HG03378 (cell line): Measurements from ENCODE around the gene UBXN1.
A peak's percentile ranks its signal among the peaks of the same experiment; 100 is the strongest.
"Not testable (repeated sequence)": the region's sequence is repeated elsewhere in the genome, so short reads cannot be mapped to it uniquely, and the experiment has no call there.

Experiments used
- ATAC-seq: cut with Tn5 transposase; IDR thresholded peaks from one replicate; pipeline ENCODE4 v1.9.1; 2021; ENCODE audit warnings: mild to moderate bottlenecking, moderate library complexity; ENCODE audit not compliant: unreplicated experiment

UBXN1 gene

DNA sequence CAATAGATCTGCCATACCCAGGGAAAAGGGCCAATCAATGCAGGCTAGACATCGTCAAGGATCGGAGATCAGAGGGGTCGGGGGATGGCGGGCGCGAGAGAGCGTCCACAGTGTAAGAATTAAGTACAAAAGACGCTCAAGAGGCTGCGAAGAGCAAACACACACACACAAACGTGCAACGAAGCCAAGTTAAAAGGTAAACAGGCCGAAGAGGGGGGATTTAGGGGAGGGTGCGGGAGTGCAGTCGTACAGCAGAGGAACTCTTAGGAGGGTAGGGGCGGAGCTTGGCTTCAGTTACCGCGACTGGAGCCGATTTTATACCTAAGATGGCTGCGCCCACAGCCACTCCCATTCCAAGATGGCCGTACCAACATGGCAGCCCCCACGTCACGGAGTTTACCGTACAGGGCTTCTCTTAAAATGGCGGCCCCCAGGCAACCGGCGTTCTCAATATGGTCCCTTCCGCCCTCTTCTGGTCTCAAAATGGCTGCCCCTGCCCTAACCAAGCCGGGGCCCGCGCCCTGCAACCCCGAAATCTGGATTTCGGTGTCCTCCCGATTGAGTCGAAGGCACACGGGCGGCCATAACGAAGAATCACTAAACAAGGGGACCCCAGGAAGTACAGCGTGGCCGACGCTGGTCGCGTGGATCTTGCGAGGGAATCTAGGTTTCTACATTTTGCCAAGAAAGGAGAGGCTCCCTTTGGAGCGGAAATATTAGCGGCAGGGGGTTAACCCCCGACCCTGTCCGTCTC lies 30.6 kb upstream of the UBXN1 start:
- peak; percentile 61 for ATAC-seq

DNA sequence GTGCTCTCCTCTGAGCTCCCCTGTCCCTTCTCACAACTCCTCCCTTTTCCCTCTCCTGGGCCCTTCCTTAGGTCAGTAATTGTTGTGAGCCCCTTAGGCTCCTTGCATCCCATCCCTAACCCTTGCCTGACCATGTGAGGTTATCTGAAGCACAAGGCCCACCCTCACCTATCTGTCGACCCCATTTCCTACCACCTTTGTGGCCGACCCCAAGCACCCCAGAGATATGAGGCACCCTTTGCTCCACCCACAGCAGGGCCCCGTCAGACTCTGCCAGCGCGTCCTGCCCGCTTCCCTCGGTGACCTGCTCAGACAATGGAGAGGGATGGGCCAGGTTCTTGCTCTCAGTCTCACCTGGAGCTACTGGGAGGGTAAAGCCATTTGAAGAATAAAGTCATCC lies 29.9 kb upstream of the UBXN1 start:
- ATAC-seq, result no peak

DNA sequence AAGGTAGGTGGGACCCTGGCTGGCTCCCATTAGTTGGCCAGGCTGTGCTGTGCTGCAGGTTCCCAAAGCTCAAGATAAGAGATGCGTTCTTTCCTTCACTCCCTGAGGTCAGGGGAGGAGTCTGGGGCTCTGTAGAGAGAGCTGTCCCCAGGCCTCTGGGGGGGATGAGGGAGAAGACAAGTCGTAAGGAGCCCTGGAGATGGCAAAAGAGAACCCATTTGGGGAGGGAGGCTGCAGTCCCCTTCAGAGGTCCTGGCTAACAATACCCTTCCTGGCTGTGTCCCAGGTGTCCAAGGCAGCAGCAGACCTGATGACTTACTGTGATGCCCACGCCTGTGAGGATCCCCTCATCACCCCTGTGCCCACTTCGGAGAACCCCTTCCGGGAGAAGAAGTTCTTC lies 29.5 kb upstream of the UBXN1 start:
- no peak for ATAC-seq

DNA sequence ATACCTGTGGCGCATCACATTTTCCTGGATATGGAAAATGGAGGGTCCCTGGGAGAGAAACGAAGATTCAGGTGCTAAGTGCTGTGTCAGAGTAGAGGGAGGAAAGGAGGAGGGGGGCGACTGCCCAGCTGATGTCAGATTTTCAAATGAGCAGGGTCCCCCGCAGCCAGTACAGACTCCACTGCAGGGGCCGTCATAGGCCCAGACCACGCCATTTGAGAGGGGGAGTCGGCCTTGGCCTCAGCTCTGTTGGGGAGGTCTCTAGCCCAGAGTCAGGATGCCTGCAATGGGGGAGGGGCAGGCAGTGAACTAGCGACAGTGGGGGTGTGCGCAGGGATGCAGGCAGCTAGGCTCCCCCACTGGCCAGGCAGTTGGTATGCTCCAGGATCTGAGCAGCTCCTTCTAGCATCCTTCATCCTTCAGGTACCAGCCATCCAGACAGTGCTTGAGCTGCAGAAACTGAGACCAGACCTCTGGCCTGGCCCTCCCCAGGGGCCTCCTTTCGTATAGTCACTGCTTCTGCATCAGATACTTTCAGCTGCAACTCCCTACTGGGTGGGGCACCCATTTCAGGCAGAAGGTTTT lies 28.5 kb upstream of the UBXN1 start, which contains the start of the genes BSCL2 and GNG3:
TSS of gene BSCL2 (minus strand) at position 148 of the 585 bp plus-strand sequence. CDS start 229 bp downstream, outside the sequence.
TSS of gene GNG3 (plus strand) at position 400 of the 585 bp plus-strand sequence. CDS start 620 bp downstream, outside the sequence.
- no peak for ATAC-seq

DNA sequence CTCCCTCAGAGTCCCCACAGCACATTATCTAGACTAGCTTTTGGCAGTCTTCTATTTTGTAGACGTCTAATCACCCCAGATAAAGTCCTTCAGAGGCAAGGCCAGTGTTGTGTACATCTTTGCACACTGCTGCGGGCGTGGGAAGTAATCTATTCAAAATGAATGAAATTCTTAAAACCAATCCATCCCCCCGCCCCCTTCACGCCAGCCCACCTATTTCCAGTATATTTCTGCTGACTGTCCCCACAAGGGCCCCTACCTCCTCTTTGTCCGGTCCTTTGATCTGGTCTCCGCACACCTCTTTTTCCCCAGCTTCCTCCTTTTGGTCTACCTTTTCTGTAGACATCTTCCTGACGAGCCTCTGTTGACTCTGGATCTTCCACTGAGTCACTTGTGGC lies 28.0 kb upstream of the UBXN1 start:
- no peak for ATAC-seq

DNA sequence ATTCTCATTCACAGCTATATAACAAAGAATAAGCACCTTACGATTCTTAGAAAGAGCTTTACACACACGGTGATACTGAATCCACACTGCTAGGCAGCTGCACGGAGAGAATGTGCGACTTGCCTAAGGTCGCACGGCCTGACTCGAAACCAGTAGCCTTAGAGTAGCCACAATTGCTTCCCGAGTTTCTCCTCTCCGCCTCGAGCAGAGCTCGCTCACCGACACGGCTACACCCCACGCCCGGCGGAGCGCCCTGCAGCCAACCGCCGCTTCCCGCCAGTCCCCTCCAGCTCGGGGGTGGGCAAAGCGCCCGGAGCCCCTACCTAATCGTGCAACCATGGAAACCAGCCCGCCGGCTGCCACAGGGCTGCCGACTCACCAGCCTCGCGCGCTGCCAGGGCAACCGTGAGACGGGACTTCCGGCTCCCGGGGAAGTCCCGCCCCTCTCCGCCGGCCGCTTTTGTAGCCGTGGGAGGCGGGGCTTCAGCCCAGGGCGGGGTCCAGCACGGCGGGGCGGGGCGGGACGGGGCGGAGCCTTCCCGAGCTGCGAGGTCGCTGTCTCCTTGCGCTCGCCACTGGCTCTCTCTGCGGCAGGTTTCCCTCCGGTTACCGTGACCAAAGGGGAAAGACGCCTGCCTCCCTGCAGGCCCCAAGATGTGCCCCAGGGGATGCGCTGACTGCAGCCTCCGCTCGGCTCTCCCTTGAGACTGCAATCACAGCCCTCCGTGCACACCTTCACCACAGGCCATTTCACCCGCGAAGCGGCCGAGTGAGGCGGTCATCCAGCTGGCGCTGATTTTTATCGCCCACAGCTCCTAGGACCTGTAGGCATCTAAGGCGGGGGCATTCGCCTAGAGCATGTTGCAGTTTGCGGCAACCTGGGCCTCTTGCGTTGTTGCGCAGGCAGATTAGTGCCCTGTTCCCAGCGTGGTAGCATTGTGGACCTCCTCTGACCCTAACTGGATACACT lies 27.3 kb upstream of the UBXN1 start:
- ATAC-seq, result no peak

DNA sequence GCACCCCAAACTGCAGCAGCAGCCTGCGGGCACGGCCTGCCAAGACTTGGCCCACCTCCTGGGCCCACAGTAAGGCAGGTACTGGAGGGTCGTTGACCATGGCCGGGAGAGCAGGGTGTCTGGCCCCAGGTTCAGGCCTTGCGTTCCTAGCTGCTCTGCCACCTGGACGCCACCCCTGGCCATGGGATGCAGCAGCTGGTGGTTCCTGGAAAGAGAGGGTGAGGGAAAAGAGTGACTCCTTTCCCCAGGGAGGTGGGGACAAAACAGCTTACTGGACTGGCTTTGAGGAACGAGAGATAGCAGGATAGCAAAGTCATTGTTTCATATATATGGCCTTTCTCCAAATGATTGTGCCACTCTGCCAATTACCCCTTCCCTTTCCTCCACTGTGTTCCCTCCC lies 26.5 kb upstream of the UBXN1 start:
- no peak for ATAC-seq

DNA sequence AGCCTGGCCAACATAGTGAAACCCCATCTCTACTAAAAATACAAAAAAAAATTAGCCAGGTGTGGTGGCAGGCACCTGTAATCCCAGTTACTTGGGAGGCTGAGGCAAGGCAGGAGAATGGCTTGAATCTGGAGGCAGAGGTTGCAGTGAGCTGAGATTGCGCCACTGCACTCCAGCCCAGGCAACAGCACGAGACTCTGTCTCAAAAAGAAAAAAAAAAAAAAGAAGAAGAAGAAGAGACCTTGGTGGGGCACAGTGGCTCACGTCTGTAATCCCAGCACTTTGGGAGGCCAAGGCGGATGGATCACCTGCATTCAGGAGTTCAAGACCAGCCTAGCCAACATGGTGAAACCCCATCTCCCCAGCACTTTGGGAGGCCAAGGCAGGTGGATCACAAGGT lies 25.0 kb upstream of the UBXN1 start:
- not testable (repeated sequence) for ATAC-seq

DNA sequence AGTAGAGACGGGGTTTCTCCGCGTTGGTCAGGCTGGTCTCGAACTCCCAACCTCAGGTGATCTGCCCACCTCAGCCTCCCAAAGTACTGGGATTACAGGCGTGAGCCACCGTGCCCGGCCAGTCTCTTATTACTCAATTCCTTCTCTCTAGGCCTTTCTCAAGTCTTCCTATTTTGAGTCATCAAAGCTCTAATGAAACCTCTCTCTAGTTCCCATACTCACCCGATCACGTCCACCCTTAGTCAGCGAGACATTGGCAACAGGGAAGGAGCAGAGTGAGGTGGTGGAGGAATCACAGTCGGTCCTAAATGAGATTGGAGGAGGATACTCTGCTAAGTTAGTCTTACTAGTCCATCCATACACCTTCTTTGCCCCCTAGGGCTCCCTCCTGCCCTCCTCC lies 23.4 kb upstream of the UBXN1 start:
- no peak for ATAC-seq

DNA sequence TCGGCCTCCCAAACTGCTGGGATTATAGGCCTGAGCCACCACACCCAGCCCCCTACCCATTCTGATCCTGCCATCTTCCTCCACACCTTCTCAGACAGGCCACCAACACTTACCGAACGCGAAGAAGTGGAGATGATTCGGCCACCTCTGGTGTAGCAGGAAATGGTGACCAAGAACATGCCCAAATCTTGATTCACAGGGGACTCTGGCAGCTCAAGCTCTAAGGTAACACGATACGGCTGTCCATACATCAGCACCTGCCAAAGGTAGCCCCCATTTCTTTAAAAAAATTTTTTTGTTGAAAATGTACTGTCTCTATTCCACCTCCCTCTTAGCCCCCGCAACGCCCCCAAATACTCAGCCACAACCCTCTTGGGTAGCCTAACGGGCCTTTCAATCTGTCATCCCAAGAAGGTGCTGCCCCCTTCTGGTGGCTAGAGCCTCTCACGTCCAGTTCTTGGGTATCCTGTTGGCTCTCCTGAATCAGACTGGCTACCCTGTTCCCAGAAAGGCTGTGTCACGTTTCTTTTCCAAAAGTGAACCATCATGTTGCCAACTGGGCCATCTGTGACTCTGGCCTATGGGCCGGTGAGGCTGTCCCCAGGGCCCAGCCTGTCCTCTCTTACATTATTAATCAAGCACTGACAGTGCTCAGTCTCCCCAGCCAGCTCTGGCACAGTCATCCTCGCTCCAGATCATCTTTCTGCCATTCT lies 15.7 kb upstream of the UBXN1 start:
- no peak for ATAC-seq

DNA sequence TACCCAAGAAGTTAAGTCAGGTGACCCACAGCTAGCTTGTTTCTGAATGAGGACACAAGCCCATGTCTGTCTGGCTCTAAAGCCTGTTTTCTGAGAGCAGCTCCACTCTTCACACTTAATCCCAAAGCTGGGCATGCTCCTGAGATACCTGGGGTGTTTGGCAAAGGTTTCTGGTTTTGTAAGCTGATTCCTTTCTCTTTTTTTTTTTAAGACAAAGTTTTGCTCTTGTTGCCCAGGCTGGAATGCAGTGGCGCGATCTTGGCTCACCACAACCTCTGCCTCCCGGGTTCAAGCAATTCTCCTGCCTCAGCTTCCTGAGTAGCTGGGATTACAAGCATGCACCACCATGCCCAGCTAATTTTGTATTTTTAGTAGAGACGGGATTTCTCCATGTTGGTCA lies 14.8 kb upstream of the UBXN1 start:
- ATAC-seq, result not testable (repeated sequence)

DNA sequence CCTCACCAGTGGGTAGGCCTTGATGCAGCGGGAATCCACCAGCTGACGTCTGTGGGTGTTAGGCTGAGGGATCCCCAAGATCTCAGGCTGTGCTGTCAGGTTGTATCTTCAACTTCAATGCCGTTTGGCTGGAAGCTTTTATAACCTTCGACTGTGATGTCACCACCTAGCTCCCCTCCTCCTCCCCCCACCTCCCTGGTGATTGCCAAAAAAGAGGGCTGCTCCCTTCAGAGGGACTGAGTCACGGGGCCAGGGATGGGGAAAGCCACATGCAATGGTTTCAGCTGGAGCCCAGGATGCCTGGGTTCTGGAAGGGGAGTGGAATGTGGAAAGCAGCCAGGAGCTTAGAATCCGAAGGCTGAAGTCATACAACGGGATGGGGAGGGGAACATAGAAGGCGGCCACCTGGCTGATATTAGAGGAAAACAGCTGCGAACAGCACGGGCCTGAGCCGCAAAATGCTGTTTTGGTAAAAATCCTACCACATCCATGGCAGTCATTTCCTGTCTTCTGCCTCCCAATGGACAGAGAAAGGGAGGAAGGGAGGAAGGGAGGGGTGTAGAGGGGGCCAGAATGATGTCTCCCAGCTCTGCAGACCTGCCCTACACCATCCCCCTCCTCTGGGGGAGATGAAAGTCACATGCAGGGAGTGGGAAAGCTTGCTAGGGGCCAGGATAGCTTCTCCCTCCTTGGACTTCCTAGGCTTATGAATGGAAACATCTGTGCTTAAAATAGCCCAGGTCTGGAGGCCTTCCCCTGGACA lies 10.7 kb upstream of the UBXN1 start, which contains the start of gene LRRN4CL:
TSS of gene LRRN4CL (minus strand) at position 110 of the 763 bp plus-strand sequence. CDS start 1,022 bp downstream, outside the sequence.
- no peak for ATAC-seq

DNA sequence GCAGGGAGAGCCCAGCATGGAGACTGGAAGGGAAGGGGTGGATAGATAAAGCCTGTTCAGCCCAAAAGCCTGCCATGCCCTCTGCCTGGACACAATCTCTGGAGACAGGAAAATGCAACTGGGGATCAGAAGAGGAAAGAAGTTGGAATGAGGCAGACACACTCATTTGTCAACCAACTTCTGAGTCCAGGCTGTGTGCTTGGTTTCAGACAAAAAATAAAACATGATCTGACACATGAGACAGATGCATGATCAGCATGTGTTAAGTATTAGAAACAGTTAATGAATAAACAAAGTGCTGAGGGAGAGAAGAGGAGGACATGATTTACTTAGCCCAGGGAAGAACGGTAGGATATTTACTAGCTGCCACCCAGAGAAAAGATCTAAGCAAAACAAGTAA lies 9.6 kb upstream of the UBXN1 start:
- no peak for ATAC-seq

DNA sequence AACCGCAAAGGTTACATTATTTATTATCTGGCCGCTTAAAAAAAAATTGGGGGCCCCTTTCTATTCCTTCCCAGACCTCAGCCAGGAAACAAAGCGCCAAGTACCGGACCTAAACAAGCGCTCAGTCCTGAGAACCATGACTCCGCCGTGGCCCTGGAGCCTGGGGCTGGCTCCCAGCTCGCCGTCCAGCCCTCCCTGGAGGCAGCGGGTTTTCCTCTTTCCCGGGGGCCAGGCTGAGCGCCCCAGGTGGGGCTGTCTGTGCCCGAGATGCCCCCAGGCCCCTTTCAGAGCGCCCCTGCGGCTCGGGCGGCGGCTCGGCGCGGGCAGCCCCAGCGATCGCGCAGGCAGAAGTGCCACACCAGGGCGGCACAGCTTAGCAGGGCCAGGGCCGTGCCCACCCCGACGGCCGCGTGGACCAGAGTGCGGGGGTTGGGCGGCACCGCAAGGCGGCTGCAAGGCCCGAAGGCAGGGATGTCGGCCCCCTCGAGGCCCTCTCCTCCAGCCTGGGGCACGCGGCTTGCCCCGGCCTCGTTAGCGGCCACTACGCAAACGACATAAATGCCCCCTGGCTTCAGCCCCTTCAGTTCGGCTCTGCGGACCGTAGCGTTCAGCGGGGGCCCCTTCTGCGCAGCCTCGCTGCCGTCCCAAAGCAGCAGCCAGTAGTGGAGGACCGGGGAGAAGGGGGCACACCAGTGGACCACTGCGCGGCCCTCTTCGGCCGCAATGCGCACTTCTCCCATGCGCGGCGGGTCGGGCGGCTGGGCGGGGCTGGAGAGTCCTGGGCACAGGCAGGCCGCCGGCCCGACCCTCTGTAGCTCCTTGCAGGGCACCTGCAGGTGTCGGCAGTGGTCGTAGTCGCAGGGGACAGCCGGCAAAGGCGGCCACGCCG lies 8.9 kb upstream of the UBXN1 start:
- ATAC-seq, result no peak

DNA sequence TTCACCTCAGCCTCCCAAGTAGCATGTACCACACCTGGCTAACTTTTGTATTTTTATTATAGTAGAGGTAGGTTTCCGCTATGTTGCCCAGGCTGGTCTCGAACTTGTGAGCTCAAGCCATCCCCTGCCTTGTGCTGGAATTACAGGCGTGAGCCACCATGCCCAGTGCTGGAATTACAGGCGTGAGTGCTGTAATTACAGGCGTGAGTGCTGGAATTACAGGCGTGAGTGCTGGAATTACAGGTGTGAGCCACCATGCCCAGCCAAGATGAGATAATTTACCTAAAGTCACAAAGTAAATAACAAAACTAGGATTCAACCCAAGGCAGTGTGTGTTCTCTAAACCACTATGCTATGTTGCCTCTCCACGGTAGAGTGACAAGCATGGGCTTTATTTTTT lies 3.6 kb upstream of the UBXN1 start:
- no peak for ATAC-seq

DNA sequence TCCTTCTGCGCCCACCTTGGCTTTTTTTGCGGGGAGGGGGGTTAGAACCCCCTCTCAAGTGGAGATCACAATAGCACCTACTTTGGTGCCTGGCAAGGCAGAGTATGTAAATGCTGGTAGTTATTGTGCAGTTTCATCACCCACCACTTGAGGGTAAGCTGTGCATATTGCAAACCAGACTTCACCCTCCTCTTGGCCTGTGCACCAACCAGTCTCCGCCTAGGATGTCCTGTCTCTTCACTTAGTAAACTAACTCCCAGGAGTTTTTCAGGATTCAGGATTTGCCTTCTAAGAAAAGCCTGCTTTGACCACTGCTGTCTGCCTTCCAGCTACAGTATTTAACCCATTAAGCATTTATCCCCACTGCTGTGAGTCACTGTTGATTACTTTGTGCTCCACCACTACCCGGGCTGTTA lies 2.0 kb upstream of the UBXN1 start:
- peak; percentile 72 for ATAC-seq

DNA sequence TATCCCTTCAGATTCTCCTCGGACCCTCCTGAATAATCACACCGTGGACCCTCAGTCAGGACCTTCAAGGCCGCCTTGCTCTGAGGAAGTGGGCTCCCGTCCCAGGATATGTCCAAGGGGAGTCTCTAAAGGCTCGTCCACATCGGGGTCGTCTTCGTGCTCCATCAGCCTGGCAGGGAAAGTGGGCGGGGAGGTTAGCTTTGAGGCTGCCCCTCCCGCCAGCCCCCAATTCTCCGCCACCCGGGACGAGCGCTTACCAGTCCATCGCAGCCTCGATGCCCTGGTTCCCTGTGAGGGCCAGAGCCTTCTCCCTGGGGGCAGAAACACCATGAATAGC lies 472 bp downstream of the UBXN1 start:
- ATAC-seq, result no peak

DNA sequence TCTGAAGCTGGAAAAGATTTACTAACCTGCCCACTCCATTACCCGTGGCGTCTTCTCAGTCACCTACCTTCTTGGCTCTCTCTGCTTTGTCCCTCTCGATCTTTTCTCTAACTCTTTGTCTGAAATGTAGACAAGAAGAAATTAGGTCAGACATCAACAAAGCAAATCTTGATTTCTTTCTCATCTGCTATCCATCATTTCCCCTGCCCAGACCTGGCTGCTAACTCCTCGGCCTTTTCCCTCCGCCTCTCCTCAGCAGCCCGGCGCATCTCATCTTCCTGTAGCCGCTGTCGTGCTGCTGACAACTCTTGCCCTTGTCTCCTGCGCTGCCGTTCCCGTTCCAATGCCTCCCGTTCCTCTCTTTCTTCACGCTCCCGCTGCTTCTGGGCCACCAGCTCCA lies 1.2 kb downstream of the UBXN1 start:
- no peak for ATAC-seq

DNA sequence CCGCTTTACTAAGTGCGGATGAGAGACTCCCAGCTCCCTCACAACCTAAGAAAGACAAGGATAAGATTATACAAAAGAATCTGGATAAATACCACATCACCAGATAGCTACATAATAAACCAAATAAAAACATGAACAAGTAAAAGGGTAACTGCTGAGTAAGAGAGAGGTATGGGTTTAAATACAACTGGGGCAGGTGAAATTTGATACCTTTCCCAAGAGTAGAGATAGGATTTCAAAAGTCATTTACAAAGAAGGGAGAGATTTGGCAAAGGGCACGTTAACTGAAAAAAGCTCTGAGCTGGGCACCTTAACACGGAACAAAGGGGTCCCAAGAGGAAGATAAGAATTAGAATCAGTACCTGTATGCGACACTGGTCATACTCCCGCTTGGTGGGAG lies 1.7 kb downstream of the UBXN1 start:
- no peak for ATAC-seq
